Uterus (tissue), 4 donors: ENCODE measurements around the gene MT1G. TPM values are rescaled to one million over a fixed set of nuclear protein-coding genes. Genes with fewer than 3 reads are reported as not detected.

Source experiments
- DNase-seq, 2 donors: peaks; one replicate each; pipeline ENCODE4 v3.0.0-alpha.2; 2019 to 2020
- H3K27ac ChIP-seq, 2 donors: fragments of 200-600 bp; sonication (generic); 1 replicate in 1 of 2; 2 replicates in 1 of 2; pipeline ENCODE4 v1.5.1; 2016 to 2018
- H3K27me3 ChIP-seq, 2 donors: fragments of 200-600 bp; sonication (generic); one replicate each; pipeline ENCODE4 v1.5.1; 2018 to 2019; ENCODE audit warnings: control low read depth in 1 of 2
- H3K36me3 ChIP-seq, 2 donors: fragments of 200-600 bp; sonication (generic); one replicate each; pipeline ENCODE4 v1.5.1; 2019; ENCODE audit warnings: control low read depth in 1 of 2
- H3K4me1 ChIP-seq, 2 donors: fragments of 200-600 bp; sonication (generic); one replicate each; pipeline ENCODE4 v1.5.1; 2018 to 2019; ENCODE audit warnings: control low read depth in 1 of 2
- H3K4me3 ChIP-seq, 2 donors: fragments of 200-600 bp; sonication (generic); 1 replicate in 1 of 2; 2 replicates in 1 of 2; pipeline ENCODE4 v1.5.1; 2018 to 2019; ENCODE audit warnings: mild to moderate bottlenecking in 1 of 2
- H3K9me3 ChIP-seq, 2 donors: fragments of 200-600 bp; sonication (generic); one replicate each; pipeline ENCODE4 v1.5.1; 2019; ENCODE audit warnings: control low read depth in 1 of 2
- POLR2A ChIP-seq, 2 donors: fragments of 450-650 bp; IDR thresholded peaks; one replicate each; pipeline ENCODE4 v1.6.1; 2016; ENCODE audit warnings: antibody characterized with exemption in 2 of 2, mild to moderate bottlenecking in 1 of 2, moderate library complexity in 1 of 2
- intact Hi-C: fragments of 100-400 bp; cut with DNase I; formaldehyde crosslinking; loops from one replicate; pipeline ENCODE4 v1.15.1; 2023; ENCODE audit warnings: low total_unique reads
- total RNA-seq, 4 donors: library from RNA; depleted of rRNA in 3 of 4; stranded (reverse); fragments of >200 nt in 3 of 4; gene quantifications; one replicate each; pipeline versions ENCODE4 v1.1.0 to v1.2.4, GENCODE V29; 2014 to 2023
- TF ChIP-seq, protein P1 (sequence below), 4 experiments: fragments of 200-600 bp in 2 of 4; fragments of 450-650 bp in 2 of 4; sonication (generic) in 2 of 4; IDR thresholded peaks; one replicate each; pipeline ENCODE4 v1.5.1; 2016 to 2019; ENCODE audit warnings: antibody characterized with exemption in 4 of 4, mild to moderate bottlenecking in 2 of 4, moderate library complexity in 1 of 4
- donor health status: DM: yes; HTN: yes; CAD: no.

Gene MT1G
- total RNA-seq, 4 donors from 2014 or later: 51.8 TPM; not detected in 3

DNA sequence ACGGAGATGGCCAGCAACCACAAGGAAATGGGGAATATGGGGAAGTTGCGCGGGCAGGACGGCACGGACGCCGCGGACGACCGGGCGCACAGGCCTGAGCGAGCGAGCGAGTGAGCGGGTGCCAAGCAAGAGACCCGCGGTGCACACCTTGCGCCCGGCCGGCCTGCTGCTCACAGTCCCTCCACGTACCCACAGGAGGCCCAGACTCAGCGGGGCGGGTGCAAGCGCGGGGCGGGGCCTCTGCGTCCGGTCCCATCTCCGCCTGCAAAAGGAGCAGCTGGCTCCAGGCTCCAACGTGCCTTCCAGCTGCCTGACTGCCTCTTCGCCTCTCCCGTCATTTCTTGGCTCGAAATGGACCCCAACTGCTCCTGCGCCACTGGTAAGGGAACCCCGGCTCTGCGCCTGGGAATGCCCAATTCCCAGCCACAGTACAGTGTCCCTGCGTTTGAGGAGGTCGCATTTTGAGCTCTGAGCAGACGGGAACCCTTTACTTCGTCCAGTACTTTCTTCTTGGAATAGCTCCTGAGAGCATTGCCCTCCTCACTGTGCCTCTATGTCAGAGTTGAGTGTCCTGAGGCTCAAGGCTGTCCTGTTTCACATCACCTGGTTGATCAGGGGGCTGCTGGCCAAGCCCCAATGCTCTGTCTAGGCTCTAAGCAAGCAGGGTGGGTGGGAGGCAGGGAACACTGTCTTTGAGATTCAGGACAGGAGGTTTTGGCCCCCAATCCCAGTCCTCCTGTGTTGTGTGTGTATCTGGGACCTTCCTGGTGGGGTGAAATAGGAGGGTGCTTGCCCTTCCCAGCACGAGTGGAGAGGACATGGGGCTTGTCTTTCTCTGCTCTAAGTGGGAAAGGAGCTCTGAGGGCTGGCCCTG lies 50.4 kb downstream of the MT1G start:
- Histone ChIP-seq H3K4me3 (peak overlapping the region; percentile 4 to 31), H3K27me3 (no peaks in the 10 kb centered on the region), H3K4me1 (peaks cover 0 to 6% of the 10 kb centered on the region in 2 donors), H3K27ac (peak overlapping the region in 1 of 2 donors; percentile 3), H3K9me3 (no peaks in the 10 kb centered on the region), H3K36me3 (no peaks in the 10 kb centered on the region)
- TF ChIP-seq POLR2A (IDR thresholded peaks at IDR 0.05): no peak
- TF ChIP-seq, protein P1, sequence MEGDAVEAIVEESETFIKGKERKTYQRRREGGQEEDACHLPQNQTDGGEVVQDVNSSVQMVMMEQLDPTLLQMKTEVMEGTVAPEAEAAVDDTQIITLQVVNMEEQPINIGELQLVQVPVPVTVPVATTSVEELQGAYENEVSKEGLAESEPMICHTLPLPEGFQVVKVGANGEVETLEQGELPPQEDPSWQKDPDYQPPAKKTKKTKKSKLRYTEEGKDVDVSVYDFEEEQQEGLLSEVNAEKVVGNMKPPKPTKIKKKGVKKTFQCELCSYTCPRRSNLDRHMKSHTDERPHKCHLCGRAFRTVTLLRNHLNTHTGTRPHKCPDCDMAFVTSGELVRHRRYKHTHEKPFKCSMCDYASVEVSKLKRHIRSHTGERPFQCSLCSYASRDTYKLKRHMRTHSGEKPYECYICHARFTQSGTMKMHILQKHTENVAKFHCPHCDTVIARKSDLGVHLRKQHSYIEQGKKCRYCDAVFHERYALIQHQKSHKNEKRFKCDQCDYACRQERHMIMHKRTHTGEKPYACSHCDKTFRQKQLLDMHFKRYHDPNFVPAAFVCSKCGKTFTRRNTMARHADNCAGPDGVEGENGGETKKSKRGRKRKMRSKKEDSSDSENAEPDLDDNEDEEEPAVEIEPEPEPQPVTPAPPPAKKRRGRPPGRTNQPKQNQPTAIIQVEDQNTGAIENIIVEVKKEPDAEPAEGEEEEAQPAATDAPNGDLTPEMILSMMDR (IDR thresholded peaks at IDR 0.05): peak in 1 of 4 experiments; percentile 17
- intact Hi-C loops: no loop called here
- peak; percentile 65 to 75 for DNase-seq

Other genes with a start within 250 kb of the MT1G start
- gene AMFR, start 242.5 kb downstream of the MT1G start, total RNA-seq: 100 to 1,000 TPM in 2 of 4 donors, 10 to 100 TPM in 2; 81.5 to 190 (median 112) TPM
- gene NUDT21, start 216.7 kb downstream of the MT1G start, total RNA-seq: 100 to 1,000 TPM in 2 of 4 donors, 10 to 100 TPM in 2; 23.1 to 184 (median 89.2) TPM
- 10 to 100 TPM in 2 of 4 donors, 1 to 10 TPM in 2; 5.0 to 78.9 (median 20.3) TPM for gene OGFOD1, start 216.5 kb downstream of the MT1G start, total RNA-seq
- gene BBS2, start 148.0 kb downstream of the MT1G start, total RNA-seq: 100 to 1,000 TPM in 1 of 4 donors, 10 to 100 TPM in 3; 44.1 to 209 (median 82.8) TPM
- not detected for gene MT4, start 103.0 kb downstream of the MT1G start, total RNA-seq
- not detected for gene MT3, start 78.5 kb downstream of the MT1G start, total RNA-seq
- gene MT2A, start 59.5 kb downstream of the MT1G start, total RNA-seq: 100 to 1,000 TPM in 1 of 4 donors, 10 to 100 TPM in 1, under 1 TPM in 2; 0.69 to 152 (median 17.4) TPM
- gene MT1E, start 42.3 kb downstream of the MT1G start, total RNA-seq: 10 to 100 TPM in 2 of 4 donors, under 1 TPM in 1, not detected in 1; 0.48 to 51.9 (median 51.2) TPM
- gene MT1M, start 35.4 kb downstream of the MT1G start, total RNA-seq: 10 to 100 TPM in 1 of 4 donors, 1 to 10 TPM in 1, not detected in 2; 6.2 to 16.6 TPM
- gene MT1A, start 29.4 kb downstream of the MT1G start, total RNA-seq: 10 to 100 TPM in 1 of 4 donors, not detected in 3; 13.8 TPM
- not detected for gene MT1B, start 16.2 kb downstream of the MT1G start, total RNA-seq
- gene MT1F, start 10.1 kb downstream of the MT1G start, total RNA-seq: 1 to 10 TPM in 1 of 4 donors, not detected in 3; 2.1 TPM
- not detected for gene MT1H, start 1.7 kb upstream of the MT1G start, total RNA-seq
- gene MT1X, start 14.4 kb upstream of the MT1G start, total RNA-seq: 100 to 1,000 TPM in 1 of 4 donors, 10 to 100 TPM in 2, 1 to 10 TPM in 1; 7.4 to 201 (median 66.3) TPM
- 10 to 100 TPM; 17.6 to 71.0 (median 34.5) TPM for gene NUP93, start 62.1 kb upstream of the MT1G start, total RNA-seq
- under 1 TPM in 1 of 4 donors, not detected in 3; 0.14 TPM for gene SLC12A3, start 197.1 kb upstream of the MT1G start, total RNA-seq